HG02623 (cell line): ENCODE results near the gene DPM3.
A peak's percentile ranks its signal among the peaks of the same experiment; 100 is the strongest.
"Not testable (repeated sequence)": the region's sequence is repeated elsewhere in the genome, so short reads cannot be mapped to it uniquely, and the experiment has no call there.

Experiments used
- ATAC-seq: cut with Tn5 transposase; IDR thresholded peaks from one replicate; pipeline ENCODE4 v1.9.1; 2021; ENCODE audit warnings: moderate library complexity; ENCODE audit not compliant: unreplicated experiment

DPM3 gene

GRCh38 chr1:155162631-155163030 lies 22.3 kb upstream of the DPM3 start:
- ATAC-seq = not testable (repeated sequence)

DNA sequence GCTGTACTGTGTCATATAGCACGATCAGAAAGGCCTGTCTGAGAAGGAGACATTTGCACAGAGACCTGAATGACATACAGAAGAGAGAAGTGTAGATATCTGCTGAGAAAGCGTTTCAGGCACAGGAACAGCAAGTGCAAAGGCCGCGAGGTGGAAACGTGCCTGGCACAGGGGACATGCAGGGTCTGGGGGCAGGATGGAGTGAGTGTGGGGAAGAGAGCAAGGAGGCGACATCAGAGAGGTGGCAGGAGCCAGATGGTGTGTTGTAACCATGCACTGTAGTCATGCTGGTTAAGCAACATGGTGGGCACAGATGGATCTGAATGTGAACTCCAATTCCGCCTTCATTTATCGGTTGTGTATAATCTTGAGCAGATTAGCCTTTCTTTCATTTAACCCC lies 19.8 kb upstream of the DPM3 start:
- no peak for ATAC-seq

DNA sequence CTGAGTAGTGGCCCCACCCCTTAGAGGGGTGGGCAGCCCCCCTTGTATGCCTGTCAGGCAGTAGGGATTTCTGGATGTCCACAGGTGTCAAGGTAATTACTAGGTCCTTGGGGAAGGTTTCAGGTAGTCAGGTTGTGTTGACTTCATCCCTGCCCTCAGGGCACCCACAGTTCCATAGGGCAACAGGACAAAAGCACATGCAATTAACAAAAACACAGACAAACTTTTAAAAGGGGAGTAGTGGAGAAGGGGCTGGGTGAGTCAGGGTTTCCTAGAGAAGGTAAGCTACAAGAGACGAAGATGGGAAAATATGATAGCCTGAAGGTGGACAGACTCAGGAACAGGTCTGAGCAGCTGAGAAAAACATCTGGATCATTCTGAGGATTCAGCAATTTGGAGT lies 18.7 kb upstream of the DPM3 start:
- no peak for ATAC-seq

GRCh38 chr1:155155996-155156643 lies 15.8 kb upstream of the DPM3 start:
- not testable (repeated sequence) for ATAC-seq

GRCh38 chr1:155145491-155145890 lies 5.2 kb upstream of the DPM3 start:
- ATAC-seq = no peak

- ATAC-seq = no peak
Measured at GRCh38 chr1:155141749-155142148, 1.4 kb upstream of the DPM3 start.

GRCh38 chr1:155140630-155140953 lies 261 bp upstream of the DPM3 start:
- ATAC-seq = no peak

GRCh38 chr1:155137154-155137949 lies 3.0 kb downstream of the DPM3 start:
- no peak for ATAC-seq

- no peak for ATAC-seq
Measured at GRCh38 chr1:155136748-155137147, 3.6 kb downstream of the DPM3 start.

DNA sequence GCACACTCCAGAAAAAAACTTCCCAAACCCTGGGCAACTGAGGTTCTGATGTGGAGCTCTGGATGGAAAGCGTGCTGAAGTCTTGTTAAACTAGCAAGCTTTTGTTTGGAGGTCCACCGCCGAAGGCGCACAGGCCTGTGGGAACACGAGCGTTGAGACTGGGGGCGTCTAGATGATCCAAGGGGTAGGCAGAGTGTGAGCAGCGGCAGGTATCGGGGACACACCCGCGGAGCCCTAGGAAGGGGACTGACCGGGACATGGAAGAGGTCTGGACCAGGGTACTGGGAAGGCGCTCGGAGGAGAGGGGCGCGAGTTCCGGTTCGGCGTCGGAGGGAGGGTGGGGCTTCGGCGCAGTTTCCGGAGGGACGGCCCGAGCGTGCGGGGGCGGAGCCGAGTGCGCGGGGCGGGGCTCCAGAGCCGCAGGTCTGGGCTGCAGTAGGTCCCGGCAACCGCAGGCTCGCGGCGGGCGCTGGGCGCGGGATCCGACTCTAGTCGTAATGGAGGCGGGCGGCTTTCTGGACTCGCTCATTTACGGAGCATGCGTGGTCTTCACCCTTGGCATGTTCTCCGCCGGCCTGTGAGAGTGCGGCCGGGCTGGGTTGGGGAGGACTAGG lies 4.8 kb downstream of the DPM3 start, which contains the start of gene SLC50A1:
TSS of gene SLC50A1 (plus strand) at position 438 of the 614 bp plus-strand sequence. CDS start at position 498, 60 bp downstream.
- ATAC-seq = peak; percentile 68

DNA sequence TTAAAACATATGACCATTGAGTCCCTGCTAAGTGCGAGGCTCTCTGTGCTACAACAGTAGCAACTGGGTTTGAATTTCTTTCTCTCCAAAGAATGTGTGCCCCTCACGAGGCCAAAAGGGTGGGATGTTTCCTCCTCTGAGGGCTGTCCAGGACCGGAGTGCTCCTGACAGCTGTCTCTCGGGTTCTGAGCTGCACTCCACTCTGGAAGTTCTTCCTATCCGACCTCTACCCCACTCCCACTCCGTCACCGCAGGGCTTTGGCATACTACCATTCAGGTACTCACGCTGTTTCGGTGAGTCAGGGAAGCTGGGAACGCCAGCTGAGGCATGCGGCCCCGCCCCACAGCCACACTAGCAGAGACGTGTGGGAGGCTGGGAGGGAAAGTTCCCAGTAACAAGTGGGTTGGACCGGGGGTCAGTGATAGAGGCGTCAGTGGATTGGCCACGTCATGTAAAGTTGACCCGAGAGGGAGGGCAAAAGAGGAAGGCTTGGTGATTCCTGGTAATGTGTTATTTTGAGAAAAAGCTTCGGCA lies 5.4 kb downstream of the DPM3 start:
- ATAC-seq = no peak

DNA sequence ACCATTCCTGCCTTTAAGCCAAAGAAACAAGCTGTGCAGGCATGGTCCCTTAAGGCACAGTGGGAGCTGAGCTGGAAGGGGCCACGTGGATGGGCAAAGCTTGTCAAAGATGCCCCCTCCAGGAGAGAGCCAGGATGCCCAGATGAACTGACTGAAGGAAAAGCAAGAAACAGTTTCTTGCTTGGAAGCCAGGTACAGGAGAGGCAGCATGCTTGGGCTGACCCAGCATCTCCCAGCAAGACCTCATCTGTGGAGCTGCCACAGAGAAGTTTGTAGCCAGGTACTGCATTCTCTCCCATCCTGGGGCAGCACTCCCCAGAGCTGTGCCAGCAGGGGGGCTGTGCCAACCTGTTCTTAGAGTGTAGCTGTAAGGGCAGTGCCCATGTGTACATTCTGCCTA lies 6.0 kb downstream of the DPM3 start:
- no peak for ATAC-seq

- ATAC-seq = no peak
Measured at GRCh38 chr1:155133799-155134281, 6.5 kb downstream of the DPM3 start.

GRCh38 chr1:155131856-155132255 lies 8.5 kb downstream of the DPM3 start:
- ATAC-seq = no peak

DNA sequence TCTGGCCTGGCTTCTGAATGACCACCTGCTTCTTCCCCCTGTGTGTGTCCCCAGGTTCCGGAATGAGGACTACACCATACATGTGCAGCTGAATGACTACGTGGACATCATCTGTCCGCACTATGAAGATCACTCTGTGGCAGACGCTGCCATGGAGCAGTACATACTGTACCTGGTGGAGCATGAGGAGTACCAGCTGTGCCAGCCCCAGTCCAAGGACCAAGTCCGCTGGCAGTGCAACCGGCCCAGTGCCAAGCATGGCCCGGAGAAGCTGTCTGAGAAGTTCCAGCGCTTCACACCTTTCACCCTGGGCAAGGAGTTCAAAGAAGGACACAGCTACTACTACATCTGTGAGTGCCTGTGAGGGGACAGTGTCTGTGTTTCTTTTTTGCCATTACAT lies 9.0 kb downstream of the DPM3 start:
- no peak for ATAC-seq

- no peak for ATAC-seq
Measured at GRCh38 chr1:155130272-155131006, 9.9 kb downstream of the DPM3 start.

DNA sequence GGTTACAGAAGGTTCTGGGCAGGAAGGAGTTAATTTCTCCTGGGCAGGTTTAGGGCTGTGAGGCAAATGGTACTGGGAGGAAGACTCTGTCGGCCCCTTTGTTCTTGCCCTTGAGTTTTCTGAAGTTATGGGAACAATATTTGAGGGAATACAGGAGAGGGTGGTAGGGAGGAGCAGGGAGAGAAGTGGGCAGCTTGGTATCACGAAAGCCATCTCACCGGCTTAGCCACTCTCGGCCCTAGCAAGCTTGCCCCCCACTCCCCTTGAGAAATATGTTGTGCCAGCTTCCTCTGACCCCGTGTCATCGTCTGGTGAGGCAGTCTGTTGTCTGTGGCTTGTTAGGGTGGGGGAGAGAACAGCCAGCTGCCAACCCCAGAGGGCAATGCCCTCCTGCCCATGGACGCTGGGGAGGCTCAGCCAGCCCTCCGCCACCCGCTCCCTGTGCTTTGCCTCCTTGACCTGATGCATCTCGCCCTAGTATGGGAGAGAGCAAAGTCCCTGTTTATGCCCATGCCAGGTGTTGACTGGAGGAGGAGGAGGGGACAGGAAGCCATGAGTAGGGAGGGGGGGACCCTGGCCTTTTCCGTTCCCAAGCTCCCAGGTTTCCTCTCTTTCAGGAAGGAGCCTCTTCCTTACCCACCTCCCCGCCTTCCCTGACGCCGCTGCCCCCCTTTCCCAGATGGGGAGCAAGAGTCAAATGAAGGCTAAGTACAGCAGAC lies 11.4 kb downstream of the DPM3 start:
- ATAC-seq = no peak

- no peak for ATAC-seq
Measured at GRCh38 chr1:155127967-155128754, 12.2 kb downstream of the DPM3 start.

GRCh38 chr1:155127105-155127966 lies 13.0 kb downstream of the DPM3 start, which contains the start of gene EFNA1:
EFNA1 (plus strand) TSS chr1:155127876; CDS start chr1:155127978, 102 bp downstream.
- no peak for ATAC-seq
